Esophagus muscularis mucosa (tissue), 4 donors: ENCODE data around the gene PHACTR1.

Source experiments
- EP300 ChIP-seq: sonication (generic); formaldehyde crosslinking; IDR thresholded peaks from one replicate; pipeline ENCODE4 v1.6.1; 2017; ENCODE audit warnings: antibody characterized with exemption
- POLR2A ChIP-seq: fragments of 450-650 bp; IDR thresholded peaks from one replicate; pipeline ENCODE4 v1.6.1; 2017; ENCODE audit warnings: antibody characterized with exemption, moderate library complexity, mild to moderate bottlenecking, low read depth
- POLR2AphosphoS5 ChIP-seq, 2 donors: sonication (generic); formaldehyde crosslinking; IDR thresholded peaks; one replicate each; pipeline ENCODE4 v1.6.1; 2017; ENCODE audit warnings: antibody characterized with exemption in 2 of 2
- TF ChIP-seq, protein P1 (sequence below), 3 experiments: fragments of 200-600 bp in 2 of 3; fragments of 450-650 bp in 1 of 3; sonication (generic) in 2 of 3; IDR thresholded peaks; one replicate each; pipeline ENCODE4 v1.5.1; 2017 to 2019; ENCODE audit warnings: antibody characterized with exemption in 3 of 3, mild to moderate bottlenecking in 2 of 3, moderate library complexity in 1 of 3

DNA sequence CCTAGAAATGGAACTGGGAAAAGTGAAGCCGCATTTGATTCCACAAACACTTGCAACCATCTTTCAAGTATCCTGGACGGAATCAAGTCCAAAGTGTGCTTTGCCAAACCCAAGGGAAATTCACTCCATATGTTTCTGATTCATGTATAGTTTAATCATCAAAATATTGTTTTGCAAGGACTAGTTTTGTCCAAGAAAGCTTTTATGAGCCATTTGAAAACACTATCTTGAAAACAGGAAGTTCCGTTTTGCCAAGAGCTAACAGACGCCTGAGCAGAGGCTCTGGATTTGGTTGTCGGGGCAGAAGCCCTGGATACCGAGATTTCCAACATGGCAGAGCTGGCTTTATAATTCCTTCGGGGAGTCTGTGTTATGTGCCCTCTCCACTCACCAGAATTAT is 251.1 kb downstream of the PHACTR1 start:
- TF ChIP-seq, protein P1, sequence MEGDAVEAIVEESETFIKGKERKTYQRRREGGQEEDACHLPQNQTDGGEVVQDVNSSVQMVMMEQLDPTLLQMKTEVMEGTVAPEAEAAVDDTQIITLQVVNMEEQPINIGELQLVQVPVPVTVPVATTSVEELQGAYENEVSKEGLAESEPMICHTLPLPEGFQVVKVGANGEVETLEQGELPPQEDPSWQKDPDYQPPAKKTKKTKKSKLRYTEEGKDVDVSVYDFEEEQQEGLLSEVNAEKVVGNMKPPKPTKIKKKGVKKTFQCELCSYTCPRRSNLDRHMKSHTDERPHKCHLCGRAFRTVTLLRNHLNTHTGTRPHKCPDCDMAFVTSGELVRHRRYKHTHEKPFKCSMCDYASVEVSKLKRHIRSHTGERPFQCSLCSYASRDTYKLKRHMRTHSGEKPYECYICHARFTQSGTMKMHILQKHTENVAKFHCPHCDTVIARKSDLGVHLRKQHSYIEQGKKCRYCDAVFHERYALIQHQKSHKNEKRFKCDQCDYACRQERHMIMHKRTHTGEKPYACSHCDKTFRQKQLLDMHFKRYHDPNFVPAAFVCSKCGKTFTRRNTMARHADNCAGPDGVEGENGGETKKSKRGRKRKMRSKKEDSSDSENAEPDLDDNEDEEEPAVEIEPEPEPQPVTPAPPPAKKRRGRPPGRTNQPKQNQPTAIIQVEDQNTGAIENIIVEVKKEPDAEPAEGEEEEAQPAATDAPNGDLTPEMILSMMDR (IDR thresholded peaks at IDR 0.05): no peak
- TF ChIP-seq POLR2A: no peak
- TF ChIP-seq POLR2AphosphoS5 (IDR thresholded peaks at IDR 0.05): no peak
- no peak for TF ChIP-seq EP300
